SH-SY5Y (cell line): ENCODE measurements around the gene VPS33A.

Experiments
- GATA2 ChIP-seq: IDR thresholded peaks from 2 replicates; pipeline ENCODE4 v1.6.1; 2011; ENCODE audit warnings: mild to moderate bottlenecking, low read depth, low read length
- GATA3 ChIP-seq: IDR thresholded peaks from 2 replicates; pipeline ENCODE4 v1.6.1; 2011; ENCODE audit warnings: low read depth, mild to moderate bottlenecking, low read length, moderate library complexity

- TF ChIP-seq GATA2 (no peak), GATA3 (no peak)
Observed at GRCh38 chr12:122195405-122195804, 70.9 kb downstream of the VPS33A start.
